HepG2 (cell line): ENCODE measurements around the gene ZCCHC8.

Experiments used
- HOXA7 ChIP-seq: sonication (generic); formaldehyde crosslinking; IDR thresholded peaks from 2 replicates; pipeline ENCODE4 v1.8.1; 2022; ENCODE audit warnings: mild to moderate bottlenecking, missing genetic modification reagents, moderate library complexity
- MXD3 ChIP-seq: IDR thresholded peaks from 2 replicates; pipeline ENCODE4 v1.6.1; 2016; ENCODE audit warnings: mild to moderate bottlenecking, missing biosample characterization, missing genetic modification reagents
- POLR2A ChIP-seq, 2 experiments: IDR thresholded peaks; 2 replicates each; pipeline ENCODE4 v1.6.1; 2011; ENCODE audit warnings: low read depth in 2 of 2, low read length in 2 of 2, mild to moderate bottlenecking in 1 of 2, moderate library complexity in 1 of 2; ENCODE audit not compliant: insufficient read depth in 1 of 2
- RFXANK ChIP-seq: IDR thresholded peaks from 2 replicates; pipeline ENCODE4 v1.6.1; 2016
- ZBED4 ChIP-seq: sonication (generic); formaldehyde crosslinking; IDR thresholded peaks from 2 replicates; pipeline ENCODE4 v1.4.0; 2020; ENCODE audit warnings: missing genetic modification reagents, borderline replicate concordance
- ZNF274 ChIP-seq: sonication (generic); formaldehyde crosslinking; IDR thresholded peaks from 2 replicates; pipeline ENCODE4 v1.5.1; 2020; ENCODE audit warnings: mild to moderate bottlenecking, missing genetic modification reagents
- TF ChIP-seq, protein P1 (sequence below): sonication (generic); formaldehyde crosslinking; IDR thresholded peaks from 2 replicates; pipeline ENCODE4 v1.5.0; 2020; ENCODE audit warnings: mild to moderate bottlenecking, missing genetic modification reagents
- TF ChIP-seq, protein P2 (sequence below): sonication (generic); formaldehyde crosslinking; IDR thresholded peaks from 2 replicates; pipeline ENCODE4 v1.5.0; 2020; ENCODE audit warnings: mild to moderate bottlenecking, missing genetic modification reagents, moderate library complexity
- TF ChIP-seq, protein P3 (sequence below): IDR thresholded peaks from 2 replicates; pipeline ENCODE4 v1.6.1; 2012; ENCODE audit warnings: low read length, improper control_type of control experiment
- TF ChIP-seq, protein P4 (sequence below): IDR thresholded peaks from 2 replicates; pipeline ENCODE4 v1.6.1; 2012; ENCODE audit warnings: low read depth, low read length, improper control_type of control experiment

GRCh38 chr12:122533856-122534255 is 33.1 kb upstream of the ZCCHC8 start:
- TF ChIP-seq HOXA7 (no peak), RFXANK (CRISPR knock-in tag) (no peak), POLR2A (IDR thresholded peaks at IDR 0.05; ENCODE audit: insufficient read depth in 1 of 2, low read depth in 2 of 2, low read length in 2 of 2) (no peak), ZNF274 (no peak), MXD3 (CRISPR knock-in tag) (no peak), ZBED4 (CRISPR knock-in tag) (no peak)
- TF ChIP-seq, protein P1, sequence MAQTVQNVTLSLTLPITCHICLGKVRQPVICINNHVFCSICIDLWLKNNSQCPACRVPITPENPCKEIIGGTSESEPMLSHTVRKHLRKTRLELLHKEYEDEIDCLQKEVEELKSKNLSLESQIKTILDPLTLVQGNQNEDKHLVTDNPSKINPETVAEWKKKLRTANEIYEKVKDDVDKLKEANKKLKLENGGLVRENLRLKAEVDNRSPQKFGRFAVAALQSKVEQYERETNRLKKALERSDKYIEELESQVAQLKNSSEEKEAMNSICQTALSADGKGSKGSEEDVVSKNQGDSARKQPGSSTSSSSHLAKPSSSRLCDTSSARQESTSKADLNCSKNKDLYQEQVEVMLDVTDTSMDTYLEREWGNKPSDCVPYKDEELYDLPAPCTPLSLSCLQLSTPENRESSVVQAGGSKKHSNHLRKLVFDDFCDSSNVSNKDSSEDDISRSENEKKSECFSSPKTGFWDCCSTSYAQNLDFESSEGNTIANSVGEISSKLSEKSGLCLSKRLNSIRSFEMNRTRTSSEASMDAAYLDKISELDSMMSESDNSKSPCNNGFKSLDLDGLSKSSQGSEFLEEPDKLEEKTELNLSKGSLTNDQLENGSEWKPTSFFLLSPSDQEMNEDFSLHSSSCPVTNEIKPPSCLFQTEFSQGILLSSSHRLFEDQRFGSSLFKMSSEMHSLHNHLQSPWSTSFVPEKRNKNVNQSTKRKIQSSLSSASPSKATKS (CRISPR knock-in tag), result no peak
- TF ChIP-seq, protein P2, sequence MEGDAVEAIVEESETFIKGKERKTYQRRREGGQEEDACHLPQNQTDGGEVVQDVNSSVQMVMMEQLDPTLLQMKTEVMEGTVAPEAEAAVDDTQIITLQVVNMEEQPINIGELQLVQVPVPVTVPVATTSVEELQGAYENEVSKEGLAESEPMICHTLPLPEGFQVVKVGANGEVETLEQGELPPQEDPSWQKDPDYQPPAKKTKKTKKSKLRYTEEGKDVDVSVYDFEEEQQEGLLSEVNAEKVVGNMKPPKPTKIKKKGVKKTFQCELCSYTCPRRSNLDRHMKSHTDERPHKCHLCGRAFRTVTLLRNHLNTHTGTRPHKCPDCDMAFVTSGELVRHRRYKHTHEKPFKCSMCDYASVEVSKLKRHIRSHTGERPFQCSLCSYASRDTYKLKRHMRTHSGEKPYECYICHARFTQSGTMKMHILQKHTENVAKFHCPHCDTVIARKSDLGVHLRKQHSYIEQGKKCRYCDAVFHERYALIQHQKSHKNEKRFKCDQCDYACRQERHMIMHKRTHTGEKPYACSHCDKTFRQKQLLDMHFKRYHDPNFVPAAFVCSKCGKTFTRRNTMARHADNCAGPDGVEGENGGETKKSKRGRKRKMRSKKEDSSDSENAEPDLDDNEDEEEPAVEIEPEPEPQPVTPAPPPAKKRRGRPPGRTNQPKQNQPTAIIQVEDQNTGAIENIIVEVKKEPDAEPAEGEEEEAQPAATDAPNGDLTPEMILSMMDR, result no peak
- TF ChIP-seq, protein P3, sequence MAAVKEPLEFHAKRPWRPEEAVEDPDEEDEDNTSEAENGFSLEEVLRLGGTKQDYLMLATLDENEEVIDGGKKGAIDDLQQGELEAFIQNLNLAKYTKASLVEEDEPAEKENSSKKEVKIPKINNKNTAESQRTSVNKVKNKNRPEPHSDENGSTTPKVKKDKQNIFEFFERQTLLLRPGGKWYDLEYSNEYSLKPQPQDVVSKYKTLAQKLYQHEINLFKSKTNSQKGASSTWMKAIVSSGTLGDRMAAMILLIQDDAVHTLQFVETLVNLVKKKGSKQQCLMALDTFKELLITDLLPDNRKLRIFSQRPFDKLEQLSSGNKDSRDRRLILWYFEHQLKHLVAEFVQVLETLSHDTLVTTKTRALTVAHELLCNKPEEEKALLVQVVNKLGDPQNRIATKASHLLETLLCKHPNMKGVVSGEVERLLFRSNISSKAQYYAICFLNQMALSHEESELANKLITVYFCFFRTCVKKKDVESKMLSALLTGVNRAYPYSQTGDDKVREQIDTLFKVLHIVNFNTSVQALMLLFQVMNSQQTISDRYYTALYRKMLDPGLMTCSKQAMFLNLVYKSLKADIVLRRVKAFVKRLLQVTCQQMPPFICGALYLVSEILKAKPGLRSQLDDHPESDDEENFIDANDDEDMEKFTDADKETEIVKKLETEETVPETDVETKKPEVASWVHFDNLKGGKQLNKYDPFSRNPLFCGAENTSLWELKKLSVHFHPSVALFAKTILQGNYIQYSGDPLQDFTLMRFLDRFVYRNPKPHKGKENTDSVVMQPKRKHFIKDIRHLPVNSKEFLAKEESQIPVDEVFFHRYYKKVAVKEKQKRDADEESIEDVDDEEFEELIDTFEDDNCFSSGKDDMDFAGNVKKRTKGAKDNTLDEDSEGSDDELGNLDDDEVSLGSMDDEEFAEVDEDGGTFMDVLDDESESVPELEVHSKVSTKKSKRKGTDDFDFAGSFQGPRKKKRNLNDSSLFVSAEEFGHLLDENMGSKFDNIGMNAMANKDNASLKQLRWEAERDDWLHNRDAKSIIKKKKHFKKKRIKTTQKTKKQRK, result no peak
- TF ChIP-seq, protein P4, sequence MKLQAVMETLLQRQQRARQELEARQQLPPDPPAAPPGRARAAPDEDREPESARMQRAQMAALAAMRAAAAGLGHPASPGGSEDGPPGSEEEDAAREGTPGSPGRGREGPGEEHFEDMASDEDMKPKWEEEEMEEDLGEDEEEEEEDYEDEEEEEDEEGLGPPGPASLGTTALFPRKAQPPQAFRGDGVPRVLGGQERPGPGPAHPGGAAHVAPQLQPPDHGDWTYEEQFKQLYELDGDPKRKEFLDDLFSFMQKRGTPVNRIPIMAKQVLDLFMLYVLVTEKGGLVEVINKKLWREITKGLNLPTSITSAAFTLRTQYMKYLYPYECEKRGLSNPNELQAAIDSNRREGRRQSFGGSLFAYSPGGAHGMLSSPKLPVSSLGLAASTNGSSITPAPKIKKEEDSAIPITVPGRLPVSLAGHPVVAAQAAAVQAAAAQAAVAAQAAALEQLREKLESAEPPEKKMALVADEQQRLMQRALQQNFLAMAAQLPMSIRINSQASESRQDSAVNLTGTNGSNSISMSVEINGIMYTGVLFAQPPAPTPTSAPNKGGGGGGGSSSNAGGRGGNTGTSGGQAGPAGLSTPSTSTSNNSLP, result no peak
